ENCODE data around the gene PLCH2. TPM values are rescaled to one million over a fixed set of nuclear protein-coding genes. Genes with fewer than 3 reads are reported as not detected.

The PLCH2 gene
- total RNA-seq, 1 donor from 2014 or later, result 61.4 TPM

- Mint-ChIP-seq H3K27me3 (ENCODE audit: unreplicated experiment) (peaks cover 8% of the 10 kb centered on the region), H3K36me3 (ENCODE audit: unreplicated experiment) (no peaks in the 10 kb centered on the region), H3K27ac (ENCODE audit: unreplicated experiment) (no peak overlapping the region), H3K4me1 (ENCODE audit: low read depth, unreplicated experiment) (peaks cover 2% of the 10 kb centered on the region), H3K9me3 (ENCODE audit: unreplicated experiment) (peaks cover 2% of the 10 kb centered on the region), H3K4me3 (ENCODE audit: unreplicated experiment) (no peak overlapping the region)
- no peak for DNase-seq
- TF ChIP-seq CTCF (IDR thresholded peaks at IDR 0.05; ENCODE audit: partially characterized antibody, unreplicated experiment), result no peak
These were observed 21.8 kb downstream of the PLCH2 start for GRCh38 chr1:2497891-2498290.

GRCh38 chr1:2498648-2499047 is 22.6 kb downstream of the PLCH2 start:
- Mint-ChIP-seq H3K9me3 (ENCODE audit: unreplicated experiment) (no peaks in the 10 kb centered on the region), H3K4me3 (ENCODE audit: unreplicated experiment) (no peak overlapping the region), H3K36me3 (ENCODE audit: unreplicated experiment) (no peaks in the 10 kb centered on the region), H3K27me3 (ENCODE audit: unreplicated experiment) (peaks cover 6% of the 10 kb centered on the region), H3K27ac (ENCODE audit: unreplicated experiment) (no peak overlapping the region), H3K4me1 (ENCODE audit: low read depth, unreplicated experiment) (peaks cover 2% of the 10 kb centered on the region)
- no peak for TF ChIP-seq CTCF (IDR thresholded peaks at IDR 0.05; ENCODE audit: partially characterized antibody, unreplicated experiment)
- DNase-seq, result no peak

- H3K36me3 Mint-ChIP-seq (ENCODE audit: unreplicated experiment), result no peaks in the 10 kb centered on the region
- H3K27ac Mint-ChIP-seq (ENCODE audit: unreplicated experiment), result no peak overlapping the region
- no peak for DNase-seq
- no peak for TF ChIP-seq CTCF (IDR thresholded peaks at IDR 0.05; ENCODE audit: partially characterized antibody, unreplicated experiment)
- no peaks in the 10 kb centered on the region for H3K9me3 Mint-ChIP-seq (ENCODE audit: unreplicated experiment)
- H3K4me1 Mint-ChIP-seq (ENCODE audit: low read depth, unreplicated experiment), result peaks cover 1% of the 10 kb centered on the region
- H3K27me3 Mint-ChIP-seq (ENCODE audit: unreplicated experiment), result peaks cover 5% of the 10 kb centered on the region
- H3K4me3 Mint-ChIP-seq (ENCODE audit: unreplicated experiment), result no peak overlapping the region
These were observed 23.2 kb downstream of the PLCH2 start for GRCh38 chr1:2499260-2499659.

GRCh38 chr1:2499986-2500596 is 24.0 kb downstream of the PLCH2 start:
- Mint-ChIP-seq H3K27ac (ENCODE audit: unreplicated experiment) (no peak overlapping the region), H3K27me3 (ENCODE audit: unreplicated experiment) (peaks cover 5% of the 10 kb centered on the region), H3K4me3 (ENCODE audit: unreplicated experiment) (no peak overlapping the region), H3K4me1 (ENCODE audit: low read depth, unreplicated experiment) (no peaks in the 10 kb centered on the region), H3K36me3 (ENCODE audit: unreplicated experiment) (no peaks in the 10 kb centered on the region), H3K9me3 (ENCODE audit: unreplicated experiment) (no peaks in the 10 kb centered on the region)
- TF ChIP-seq CTCF (IDR thresholded peaks at IDR 0.05; ENCODE audit: partially characterized antibody, unreplicated experiment), result no peak
- no peak for DNase-seq

GRCh38 chr1:2501041-2501819 is 25.1 kb downstream of the PLCH2 start:
- Mint-ChIP-seq H3K4me3 (ENCODE audit: unreplicated experiment) (no peak overlapping the region), H3K36me3 (ENCODE audit: unreplicated experiment) (no peaks in the 10 kb centered on the region), H3K9me3 (ENCODE audit: unreplicated experiment) (peaks cover 2% of the 10 kb centered on the region), H3K27me3 (ENCODE audit: unreplicated experiment) (peaks cover 1% of the 10 kb centered on the region), H3K27ac (ENCODE audit: unreplicated experiment) (no peak overlapping the region), H3K4me1 (ENCODE audit: low read depth, unreplicated experiment) (no peaks in the 10 kb centered on the region)
- no peak for TF ChIP-seq CTCF (IDR thresholded peaks at IDR 0.05; ENCODE audit: partially characterized antibody, unreplicated experiment)
- no peak for DNase-seq
